BLaER1 treated with 17β-estradiol and CSF1 and Interleukin-3, amounts not matched to agents 10 nM and 100 nM (cell line): ENCODE results near the gene ZEB1.

Experiments used
- H3K27ac ChIP-seq, 11 experiments: shearing (Covaris generic); formaldehyde crosslinking; 2 replicates each; pipeline ENCODE4 v1.8.1; 2022
- H3K27me3 ChIP-seq, 11 experiments: shearing (Covaris generic); formaldehyde crosslinking; 2 replicates each; pipeline ENCODE4 v1.8.1; 2022
- H3K36me3 ChIP-seq, 11 experiments: shearing (Covaris generic); formaldehyde crosslinking; 2 replicates each; pipeline ENCODE4 v1.8.1; 2022
- H3K4me1 ChIP-seq, 10 experiments: shearing (Covaris generic); formaldehyde crosslinking; 2 replicates each; pipeline ENCODE4 v1.8.1; 2022
- H3K4me2 ChIP-seq, 11 experiments: shearing (Covaris generic); formaldehyde crosslinking; 2 replicates each; pipeline ENCODE4 v1.8.1; 2022
- H3K4me3 ChIP-seq, 10 experiments: shearing (Covaris generic); formaldehyde crosslinking; 2 replicates each; pipeline ENCODE4 v1.8.1; 2022
- H3K9ac ChIP-seq, 11 experiments: shearing (Covaris generic); formaldehyde crosslinking; 2 replicates each; pipeline ENCODE4 v1.8.1; 2022
- H3K9me3 ChIP-seq, 11 experiments: shearing (Covaris generic); formaldehyde crosslinking; replicated peaks in 1 of 11; 2 replicates each; pipeline ENCODE4 v1.8.1; 2022
- H4K20me1 ChIP-seq, 11 experiments: shearing (Covaris generic); formaldehyde crosslinking; 2 replicates each; pipeline ENCODE4 v1.8.1; 2022
- Cebpa-rat ChIP-seq, 11 experiments: shearing (Covaris generic); IDR thresholded peaks; 2 replicates each; pipeline ENCODE4 v1.8.1; 2022

ZEB1 gene

GRCh38 chr10:31479752-31480151 is 160.7 kb downstream of the ZEB1 start:
- Histone ChIP-seq H3K27ac (no peak overlapping the region), H3K4me2 (no peak overlapping the region), H4K20me1 (no peaks in the 10 kb centered on the region), H3K9ac (no peak overlapping the region), H3K36me3 (no peaks in the 10 kb centered on the region), H3K4me1 (no peaks in the 10 kb centered on the region), H3K27me3 (no peaks in the 10 kb centered on the region), H3K9me3 (peaks cover 0 to 14% (median 6%) of the 10 kb centered on the region in 11 experiments; a peak in 9 of 22 replicates), H3K4me3 (no peak overlapping the region)
- no peak for TF ChIP-seq Cebpa-rat (IDR thresholded peaks at IDR 0.05)

DNA sequence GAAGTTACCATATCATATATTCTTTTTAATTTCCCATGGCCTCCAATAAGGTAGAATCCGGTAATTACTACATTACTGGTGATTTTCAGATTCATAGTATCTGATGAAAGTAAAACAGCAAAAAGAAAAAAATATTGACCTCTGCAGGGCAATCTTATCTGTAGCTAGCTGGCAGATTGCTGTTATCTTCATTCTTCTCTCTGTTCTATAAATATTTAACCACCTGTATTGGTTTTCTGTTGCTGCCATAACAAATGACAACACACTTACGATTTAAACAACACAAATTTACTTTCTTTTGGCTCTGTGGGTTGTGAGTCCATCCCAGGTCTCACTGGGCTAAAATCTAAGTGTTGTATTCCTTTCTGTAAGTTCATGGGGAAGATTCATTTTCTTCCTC is 164.5 kb downstream of the ZEB1 start:
- no peaks in the 10 kb centered on the region for H4K20me1 ChIP-seq
- no peaks in the 10 kb centered on the region for H3K4me1 ChIP-seq
- no peak overlapping the region for H3K4me2 ChIP-seq
- no peaks in the 10 kb centered on the region for H3K27me3 ChIP-seq
- H3K27ac ChIP-seq = no peak overlapping the region
- no peak overlapping the region for H3K4me3 ChIP-seq
- H3K9me3 ChIP-seq = no peaks in the 10 kb centered on the region
- H3K36me3 ChIP-seq = no peaks in the 10 kb centered on the region
- H3K9ac ChIP-seq = no peak overlapping the region
- TF ChIP-seq Cebpa-rat (IDR thresholded peaks at IDR 0.05) = no peak

DNA sequence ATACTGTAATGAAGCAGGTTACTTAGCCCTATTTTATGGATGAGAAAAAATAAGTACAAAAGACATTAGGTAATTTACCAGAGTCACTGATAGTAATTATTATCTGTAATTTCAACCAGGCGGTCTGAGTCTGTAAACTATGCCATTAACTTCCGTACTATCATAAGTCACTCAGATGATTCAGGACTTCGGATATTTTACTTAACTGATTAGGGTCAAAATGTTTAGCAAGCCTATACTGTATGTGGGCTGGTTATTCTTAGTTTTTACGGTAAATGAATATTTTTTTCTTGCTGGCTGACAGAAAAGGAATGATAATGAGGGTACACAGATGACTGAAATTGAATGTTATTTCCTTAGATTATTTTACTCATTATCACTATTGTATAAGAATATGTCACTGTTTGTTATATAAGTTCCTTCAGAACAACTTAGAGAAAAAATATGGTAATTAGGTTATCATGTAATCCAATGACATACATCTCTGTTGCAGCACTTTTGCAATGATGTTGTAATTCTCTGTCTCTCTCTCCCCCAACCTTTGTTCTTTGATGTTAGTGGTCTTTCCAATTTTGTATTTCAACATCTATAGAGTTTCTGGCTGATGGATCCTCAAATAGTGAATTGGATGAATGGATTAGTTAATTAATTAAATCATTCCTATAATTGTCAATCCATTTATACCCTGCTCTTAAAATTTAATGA is 165.6 kb downstream of the ZEB1 start:
- H3K4me3 ChIP-seq = no peak overlapping the region
- peaks cover 0 to 6% (median 0%) of the 10 kb centered on the region in 11 experiments; a peak in 3 of 22 replicates for H3K9me3 ChIP-seq
- no peak overlapping the region for H3K27ac ChIP-seq
- no peak for TF ChIP-seq Cebpa-rat (IDR thresholded peaks at IDR 0.05)
- no peak overlapping the region for H3K4me2 ChIP-seq
- no peaks in the 10 kb centered on the region for H4K20me1 ChIP-seq
- H3K4me1 ChIP-seq = no peaks in the 10 kb centered on the region
- no peaks in the 10 kb centered on the region for H3K36me3 ChIP-seq
- no peak overlapping the region for H3K9ac ChIP-seq
- no peaks in the 10 kb centered on the region for H3K27me3 ChIP-seq

DNA sequence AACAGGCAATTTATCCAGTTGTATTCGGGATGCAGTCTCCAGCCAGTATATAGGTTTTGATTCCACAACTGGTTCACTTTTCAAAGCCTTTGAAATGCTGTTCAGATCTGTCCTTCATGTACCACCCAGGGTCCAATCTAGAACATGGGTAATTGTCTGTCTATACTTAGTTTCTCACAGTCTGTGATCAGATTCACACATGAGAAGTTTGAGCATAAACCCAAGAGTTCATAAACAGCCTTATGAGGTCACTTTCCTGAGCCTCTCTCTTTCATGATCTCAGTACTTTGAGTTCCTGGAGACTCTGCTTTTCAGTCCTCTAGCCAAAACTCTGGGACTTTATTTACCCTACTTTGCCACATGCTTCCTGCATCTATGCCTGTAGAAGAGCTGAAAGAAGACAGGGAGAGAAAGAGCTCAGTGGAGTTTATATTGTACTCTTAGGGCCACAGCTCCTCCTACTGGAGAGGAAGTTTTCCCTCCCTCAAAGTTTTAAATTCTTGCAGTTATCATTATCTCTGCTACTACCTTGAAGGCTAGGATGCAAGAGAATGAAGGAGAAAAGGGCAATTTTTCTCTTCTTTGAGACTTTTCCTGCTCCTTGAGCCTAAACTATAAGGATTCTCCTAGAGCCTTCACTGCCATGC is 172.0 kb downstream of the ZEB1 start:
- no peak overlapping the region for H3K4me3 ChIP-seq
- no peaks in the 10 kb centered on the region for H3K4me1 ChIP-seq
- peaks cover 9 to 24% (median 14%) of the 10 kb centered on the region in 11 experiments; a peak in 18 of 22 replicates for H3K9me3 ChIP-seq
- no peaks in the 10 kb centered on the region for H4K20me1 ChIP-seq
- H3K36me3 ChIP-seq = no peaks in the 10 kb centered on the region
- no peaks in the 10 kb centered on the region for H3K27me3 ChIP-seq
- H3K9ac ChIP-seq = no peak overlapping the region
- no peak for TF ChIP-seq Cebpa-rat (IDR thresholded peaks at IDR 0.05)
- no peak overlapping the region for H3K4me2 ChIP-seq
- no peak overlapping the region for H3K27ac ChIP-seq

- TF ChIP-seq Cebpa-rat (IDR thresholded peaks at IDR 0.05) = no peak
- no peak overlapping the region for H3K4me3 ChIP-seq
- no peak overlapping the region for H3K9ac ChIP-seq
- H3K36me3 ChIP-seq = peaks cover 0 to 22% (median 8%) of the 10 kb centered on the region in 11 experiments; a peak in 4 of 22 replicates
- no peaks in the 10 kb centered on the region for H3K4me1 ChIP-seq
- peaks cover 31 to 43% (median 35%) of the 10 kb centered on the region in 11 experiments for H3K9me3 ChIP-seq
- H4K20me1 ChIP-seq = no peaks in the 10 kb centered on the region
- no peak overlapping the region for H3K4me2 ChIP-seq
- H3K27ac ChIP-seq = no peak overlapping the region
- no peaks in the 10 kb centered on the region for H3K27me3 ChIP-seq
Measured at GRCh38 chr10:31507427-31507826, 188.4 kb downstream of the ZEB1 start.

DNA sequence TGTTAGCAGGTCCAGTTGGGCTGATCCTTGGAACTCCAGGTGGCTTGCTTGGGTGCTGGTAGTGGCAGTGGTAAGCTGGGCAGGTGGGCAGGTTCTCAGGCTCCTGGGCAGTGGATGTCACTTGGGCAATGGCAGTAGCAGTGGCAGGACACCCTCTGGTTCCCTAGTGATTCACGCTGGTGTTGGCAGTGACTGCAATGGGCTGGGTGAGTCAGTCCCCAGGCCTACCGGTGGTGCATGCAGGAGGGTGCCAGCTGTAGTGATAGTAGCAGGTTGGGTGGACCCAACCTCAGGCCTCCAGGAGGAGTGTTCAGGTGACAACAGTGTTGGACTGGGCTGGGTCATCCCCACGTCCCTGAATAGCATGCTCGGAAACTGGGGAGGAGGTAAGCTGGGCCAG is 189.2 kb downstream of the ZEB1 start:
- H3K9me3 ChIP-seq = peaks cover 31 to 43% (median 35%) of the 10 kb centered on the region in 11 experiments
- H3K9ac ChIP-seq = no peak overlapping the region
- H4K20me1 ChIP-seq = no peaks in the 10 kb centered on the region
- H3K4me3 ChIP-seq = no peak overlapping the region
- H3K36me3 ChIP-seq = peaks cover 0 to 22% (median 8%) of the 10 kb centered on the region in 11 experiments; a peak in 4 of 22 replicates
- no peak overlapping the region for H3K4me2 ChIP-seq
- H3K27ac ChIP-seq = no peak overlapping the region
- H3K27me3 ChIP-seq = no peaks in the 10 kb centered on the region
- TF ChIP-seq Cebpa-rat (IDR thresholded peaks at IDR 0.05) = no peak
- no peaks in the 10 kb centered on the region for H3K4me1 ChIP-seq

GRCh38 chr10:31508882-31509281 is 189.9 kb downstream of the ZEB1 start:
- Histone ChIP-seq H3K36me3 (peaks cover 0 to 22% (median 8%) of the 10 kb centered on the region in 11 experiments; a peak in 4 of 22 replicates), H3K4me3 (no peak overlapping the region)

DNA sequence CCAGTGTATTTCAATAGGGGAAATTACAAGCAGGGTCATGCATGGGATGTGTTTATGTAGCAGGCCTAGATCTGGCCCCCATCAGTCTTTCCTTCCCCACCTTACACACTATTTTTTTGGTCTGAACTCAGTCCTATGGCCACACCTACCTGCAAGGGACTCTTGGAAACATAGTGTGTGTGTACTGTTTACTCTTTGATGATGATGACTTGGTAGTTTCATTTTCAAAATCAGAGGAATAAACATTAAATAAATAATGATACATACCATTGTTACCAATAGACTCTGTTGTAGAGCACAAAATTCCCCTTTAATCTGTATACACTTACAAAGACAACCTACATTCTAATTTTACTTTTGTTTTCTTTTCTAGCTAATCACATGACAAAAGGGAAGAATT is 191.0 kb downstream of the ZEB1 start:
- peaks cover 0 to 22% (median 8%) of the 10 kb centered on the region in 11 experiments; a peak in 4 of 22 replicates for H3K36me3 ChIP-seq
- no peak for TF ChIP-seq Cebpa-rat (IDR thresholded peaks at IDR 0.05)
- no peak overlapping the region for H3K9ac ChIP-seq
- no peak overlapping the region for H3K4me2 ChIP-seq
- H3K9me3 ChIP-seq = peaks cover 31 to 41% (median 35%) of the 10 kb centered on the region in 11 experiments
- no peak overlapping the region for H3K4me3 ChIP-seq
- no peaks in the 10 kb centered on the region for H4K20me1 ChIP-seq
- H3K4me1 ChIP-seq = no peaks in the 10 kb centered on the region
- H3K27ac ChIP-seq = no peak overlapping the region
- H3K27me3 ChIP-seq = no peaks in the 10 kb centered on the region

More at GRCh38 chr10:31508882-31509281, 189.9 kb downstream of the ZEB1 start:
- TF ChIP-seq Cebpa-rat (IDR thresholded peaks at IDR 0.05) = no peak
- Histone ChIP-seq H3K9me3 (peaks cover 31 to 43% (median 35%) of the 10 kb centered on the region in 11 experiments), H4K20me1 (no peaks in the 10 kb centered on the region), H3K27ac (no peak overlapping the region), H3K9ac (no peak overlapping the region), H3K4me2 (no peak overlapping the region), H3K27me3 (no peaks in the 10 kb centered on the region), H3K4me1 (no peaks in the 10 kb centered on the region)

GRCh38 chr10:31515116-31515515 is 196.1 kb downstream of the ZEB1 start:
- Histone ChIP-seq H3K4me1 (no peaks in the 10 kb centered on the region), H3K4me2 (no peak overlapping the region), H3K27me3 (no peaks in the 10 kb centered on the region), H4K20me1 (no peaks in the 10 kb centered on the region), H3K4me3 (no peak overlapping the region), H3K9me3 (no peaks in the 10 kb centered on the region), H3K9ac (no peak overlapping the region), H3K36me3 (peaks cover 0 to 8% (median 0%) of the 10 kb centered on the region in 11 experiments; a peak in 3 of 22 replicates), H3K27ac (no peak overlapping the region)
- TF ChIP-seq Cebpa-rat (IDR thresholded peaks at IDR 0.05) = no peak
